GDM1 (cell line): ENCODE measurements around the gene TOP3A.
"Not testable (repeated sequence)": the region's sequence is repeated elsewhere in the genome, so short reads cannot be mapped to it uniquely, and the experiment has no call there.

Experiments
- DNase-seq: peaks from one replicate; lab custom pipeline; 2025; lab: John Stamatoyannopoulos, UW

TOP3A gene

GRCh38 chr17:18314731-18315561 lies at the start of gene TOP3A, which contains the start of gene SMCR8:
Gene TOP3A (minus strand): TSS chr17:18314994. CDS start chr17:18314778, 216 bp downstream.
Gene SMCR8 (plus strand): TSS chr17:18315293. CDS start chr17:18315790, 497 bp downstream.
- peak; percentile 95 for DNase-seq

GRCh38 chr17:18364166-18364565 lies 49.4 kb upstream of the TOP3A start:
- DNase-seq, result no peak

GRCh38 chr17:18363101-18364049 lies 48.6 kb upstream of the TOP3A start, which contains the start of gene SHMT1:
Gene SHMT1 (minus strand): TSS chr17:18363550. CDS start chr17:18355981, 7,569 bp downstream.
- DNase-seq, result peak; percentile 87

- DNase-seq, result no peak
Measured at GRCh38 chr17:18362698-18363100, 47.9 kb upstream of the TOP3A start.

GRCh38 chr17:18361837-18362697 lies 47.3 kb upstream of the TOP3A start:
- no peak for DNase-seq

GRCh38 chr17:18360518-18360917 lies 45.7 kb upstream of the TOP3A start:
- DNase-seq, result no peak

- no peak for DNase-seq
Measured at GRCh38 chr17:18356624-18357023, 41.8 kb upstream of the TOP3A start.

GRCh38 chr17:18353541-18353940 lies 38.7 kb upstream of the TOP3A start:
- no peak for DNase-seq

GRCh38 chr17:18344021-18344420 lies 29.2 kb upstream of the TOP3A start:
- no peak for DNase-seq

GRCh38 chr17:18339933-18340332 lies 25.1 kb upstream of the TOP3A start:
- DNase-seq, result no peak

- DNase-seq, result not testable (repeated sequence)
Measured at GRCh38 chr17:18338158-18338557, 23.4 kb upstream of the TOP3A start.

GRCh38 chr17:18332909-18333489 lies 18.2 kb upstream of the TOP3A start:
- DNase-seq, result no peak

GRCh38 chr17:18331879-18332278 lies 17.1 kb upstream of the TOP3A start:
- no peak for DNase-seq

- DNase-seq, result no peak
Measured at GRCh38 chr17:18328643-18329204, 13.9 kb upstream of the TOP3A start.

- no peak for DNase-seq
Measured at GRCh38 chr17:18327556-18327955, 12.8 kb upstream of the TOP3A start.

GRCh38 chr17:18327093-18327492 lies 12.3 kb upstream of the TOP3A start:
- no peak for DNase-seq

- no peak for DNase-seq
Measured at GRCh38 chr17:18326572-18326971, 11.8 kb upstream of the TOP3A start.

- DNase-seq, result no peak
Measured at GRCh38 chr17:18326039-18326438, 11.2 kb upstream of the TOP3A start.

- no peak for DNase-seq
Measured at GRCh38 chr17:18324140-18325050, 9.6 kb upstream of the TOP3A start.
